Measurements from ENCODE around the gene ZNF500.

DNA sequence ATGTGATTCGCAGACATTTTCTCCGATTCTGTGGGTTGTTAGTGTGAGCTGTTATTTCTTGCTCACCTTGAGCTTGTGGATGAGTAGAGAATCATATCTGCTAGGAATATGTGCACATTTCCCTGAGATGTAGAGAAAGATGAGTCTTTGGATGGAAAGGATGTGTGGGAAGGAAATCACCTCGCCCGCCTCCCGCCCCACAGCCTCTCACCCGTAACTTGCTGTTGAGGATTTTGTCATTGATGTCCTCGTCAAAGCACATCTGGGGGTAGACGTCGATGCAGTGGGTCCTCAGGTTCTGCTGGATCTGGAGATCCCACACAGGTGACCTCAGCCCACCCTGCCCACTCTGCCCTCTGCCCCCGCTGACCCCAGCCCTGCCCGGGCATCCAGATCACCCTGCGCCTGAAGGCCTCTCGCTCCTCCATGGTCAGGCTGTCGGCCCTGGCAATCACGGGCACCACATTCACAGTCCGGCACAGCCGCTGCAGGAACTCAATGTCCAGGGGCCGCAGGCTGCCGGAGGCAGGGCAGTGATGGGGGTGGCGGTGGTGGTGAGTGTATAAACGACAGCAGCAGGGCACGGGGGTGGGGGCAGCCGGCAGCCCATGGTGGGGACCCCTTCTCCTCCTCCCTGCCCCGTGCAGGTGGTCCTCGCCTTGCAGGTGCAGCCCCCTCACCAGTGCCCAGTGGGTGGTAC is 16.4 kb upstream of the ZNF500 start:
- TF ChIP-seq POLR2A (IDR thresholded peaks at IDR 0.05; ENCODE audit: low read depth, low read length) (no peak), RAD21 (IDR thresholded peaks at IDR 0.05; ENCODE audit: low read length) (no peak)
- TF ChIP-seq, protein P1, sequence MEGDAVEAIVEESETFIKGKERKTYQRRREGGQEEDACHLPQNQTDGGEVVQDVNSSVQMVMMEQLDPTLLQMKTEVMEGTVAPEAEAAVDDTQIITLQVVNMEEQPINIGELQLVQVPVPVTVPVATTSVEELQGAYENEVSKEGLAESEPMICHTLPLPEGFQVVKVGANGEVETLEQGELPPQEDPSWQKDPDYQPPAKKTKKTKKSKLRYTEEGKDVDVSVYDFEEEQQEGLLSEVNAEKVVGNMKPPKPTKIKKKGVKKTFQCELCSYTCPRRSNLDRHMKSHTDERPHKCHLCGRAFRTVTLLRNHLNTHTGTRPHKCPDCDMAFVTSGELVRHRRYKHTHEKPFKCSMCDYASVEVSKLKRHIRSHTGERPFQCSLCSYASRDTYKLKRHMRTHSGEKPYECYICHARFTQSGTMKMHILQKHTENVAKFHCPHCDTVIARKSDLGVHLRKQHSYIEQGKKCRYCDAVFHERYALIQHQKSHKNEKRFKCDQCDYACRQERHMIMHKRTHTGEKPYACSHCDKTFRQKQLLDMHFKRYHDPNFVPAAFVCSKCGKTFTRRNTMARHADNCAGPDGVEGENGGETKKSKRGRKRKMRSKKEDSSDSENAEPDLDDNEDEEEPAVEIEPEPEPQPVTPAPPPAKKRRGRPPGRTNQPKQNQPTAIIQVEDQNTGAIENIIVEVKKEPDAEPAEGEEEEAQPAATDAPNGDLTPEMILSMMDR (conservative IDR thresholded peaks at IDR 0.05; ENCODE audit: low read depth, low read length), result no peak
